Tibial nerve (tissue), 3 donors: Measurements from ENCODE around the gene EMB.

Source experiments
- POLR2A ChIP-seq, 2 donors: fragments of 450-650 bp; IDR thresholded peaks; one replicate each; pipeline ENCODE4 v1.6.1; 2017; ENCODE audit warnings: antibody characterized with exemption in 2 of 2, mild to moderate bottlenecking in 2 of 2, moderate library complexity in 2 of 2
- TF ChIP-seq, protein P1 (sequence below), 5 experiments: fragments of 200-600 bp in 3 of 5; fragments of 450-650 bp in 2 of 5; sonication (generic) in 3 of 5; IDR thresholded peaks; one replicate each; pipeline ENCODE4 v1.5.1; 2016 to 2019; ENCODE audit warnings: antibody characterized with exemption in 5 of 5, mild to moderate bottlenecking in 3 of 5, moderate library complexity in 2 of 5

DNA sequence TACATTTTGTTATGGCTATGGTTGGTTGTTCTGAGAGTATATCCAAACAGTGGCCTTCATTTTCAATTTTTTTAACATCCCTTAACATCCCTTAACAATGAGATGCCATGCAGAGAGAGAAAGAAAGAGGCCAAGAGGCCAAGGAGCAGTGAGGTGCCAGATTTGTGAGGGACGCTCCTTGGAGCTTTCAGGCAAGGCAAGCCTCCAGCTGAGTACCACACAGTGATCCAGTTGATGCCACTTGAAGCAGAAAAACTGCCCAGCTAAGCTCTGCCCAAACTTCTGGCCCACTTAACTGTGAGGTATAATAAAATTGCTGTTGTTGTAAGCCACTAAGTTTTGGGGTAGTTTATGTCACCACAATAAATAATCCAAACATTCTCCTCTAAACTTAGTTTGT lies 22.6 kb upstream of the EMB start:
- TF ChIP-seq, protein P1, sequence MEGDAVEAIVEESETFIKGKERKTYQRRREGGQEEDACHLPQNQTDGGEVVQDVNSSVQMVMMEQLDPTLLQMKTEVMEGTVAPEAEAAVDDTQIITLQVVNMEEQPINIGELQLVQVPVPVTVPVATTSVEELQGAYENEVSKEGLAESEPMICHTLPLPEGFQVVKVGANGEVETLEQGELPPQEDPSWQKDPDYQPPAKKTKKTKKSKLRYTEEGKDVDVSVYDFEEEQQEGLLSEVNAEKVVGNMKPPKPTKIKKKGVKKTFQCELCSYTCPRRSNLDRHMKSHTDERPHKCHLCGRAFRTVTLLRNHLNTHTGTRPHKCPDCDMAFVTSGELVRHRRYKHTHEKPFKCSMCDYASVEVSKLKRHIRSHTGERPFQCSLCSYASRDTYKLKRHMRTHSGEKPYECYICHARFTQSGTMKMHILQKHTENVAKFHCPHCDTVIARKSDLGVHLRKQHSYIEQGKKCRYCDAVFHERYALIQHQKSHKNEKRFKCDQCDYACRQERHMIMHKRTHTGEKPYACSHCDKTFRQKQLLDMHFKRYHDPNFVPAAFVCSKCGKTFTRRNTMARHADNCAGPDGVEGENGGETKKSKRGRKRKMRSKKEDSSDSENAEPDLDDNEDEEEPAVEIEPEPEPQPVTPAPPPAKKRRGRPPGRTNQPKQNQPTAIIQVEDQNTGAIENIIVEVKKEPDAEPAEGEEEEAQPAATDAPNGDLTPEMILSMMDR (IDR thresholded peaks at IDR 0.05) = no peak
- TF ChIP-seq POLR2A (IDR thresholded peaks at IDR 0.05) = no peak
